HepG2 (cell line): ENCODE data around the gene WFDC5.

Source experiments
- E2F1 ChIP-seq: sonication (generic); formaldehyde crosslinking; IDR thresholded peaks from 2 replicates; pipeline ENCODE4 v1.5.0; 2020; ENCODE audit warnings: missing genetic modification reagents
- HCFC1 ChIP-seq: fragments of 150-350 bp; IDR thresholded peaks from 2 replicates; pipeline ENCODE4 v1.6.1; 2014; ENCODE audit warnings: low read depth, low read length
- NRL ChIP-seq: sonication (generic); formaldehyde crosslinking; IDR thresholded peaks from 2 replicates; pipeline ENCODE4 v1.5.0; 2020; ENCODE audit warnings: missing genetic modification reagents, mild to moderate bottlenecking, moderate library complexity, borderline replicate concordance
- SMARCC2 ChIP-seq: fragments of 450-650 bp; IDR thresholded peaks from 2 replicates; pipeline ENCODE4 v1.6.1; 2017; ENCODE audit warnings: antibody characterized with exemption, mild to moderate bottlenecking
- ZNF263 ChIP-seq: sonication (generic); formaldehyde crosslinking; IDR thresholded peaks from 2 replicates; pipeline ENCODE4 v1.4.0; 2020; ENCODE audit warnings: missing genetic modification reagents
- TF ChIP-seq, protein P1 (sequence below): sonication (generic); formaldehyde crosslinking; IDR thresholded peaks from 2 replicates; pipeline ENCODE4 v1.5.1; 2020; ENCODE audit warnings: mild to moderate bottlenecking, missing genetic modification reagents, moderate library complexity

- TF ChIP-seq NRL (CRISPR knock-in tag), result no peak
- no peak for TF ChIP-seq ZNF263 (CRISPR knock-in tag)
- no peak for TF ChIP-seq SMARCC2
- TF ChIP-seq, protein P1, sequence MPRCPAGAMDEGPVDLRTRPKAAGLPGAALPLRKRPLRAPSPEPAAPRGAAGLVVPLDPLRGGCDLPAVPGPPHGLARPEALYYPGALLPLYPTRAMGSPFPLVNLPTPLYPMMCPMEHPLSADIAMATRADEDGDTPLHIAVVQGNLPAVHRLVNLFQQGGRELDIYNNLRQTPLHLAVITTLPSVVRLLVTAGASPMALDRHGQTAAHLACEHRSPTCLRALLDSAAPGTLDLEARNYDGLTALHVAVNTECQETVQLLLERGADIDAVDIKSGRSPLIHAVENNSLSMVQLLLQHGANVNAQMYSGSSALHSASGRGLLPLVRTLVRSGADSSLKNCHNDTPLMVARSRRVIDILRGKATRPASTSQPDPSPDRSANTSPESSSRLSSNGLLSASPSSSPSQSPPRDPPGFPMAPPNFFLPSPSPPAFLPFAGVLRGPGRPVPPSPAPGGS (CRISPR knock-in tag), result no peak
- TF ChIP-seq E2F1, result no peak
- no peak for TF ChIP-seq HCFC1
Observed at GRCh38 chr20:45112754-45113153, 2.2 kb downstream of the WFDC5 start.
